Central memory CD8-positive, alpha-beta T cell (primary cell): ENCODE data around the gene FRAT2.
A peak's percentile ranks its signal among the peaks of the same experiment; 100 is the strongest.

Experiments used
- ATAC-seq: fragments of 150-1000 bp; cut with Tn5 transposase; replicated peaks from 2 replicates; pipeline ENCODE4 v1.10.0; 2022; ENCODE audit warnings: mild to moderate bottlenecking, moderate FRiP score, moderate number of reproducible peaks; ENCODE audit not compliant: poor library complexity, severe bottlenecking; ENCODE audit errors: extremely low read depth
- DNase-seq, 2 donors: peaks; one replicate each; pipeline ENCODE4 v3.0.0; 2021; ENCODE audit warnings: low spot score in 2 of 2
- H3K27ac Mint-ChIP-seq: one replicate; pipeline ENCODE4 v1.8.0; 2022; ENCODE audit warnings: low read depth, mild to moderate bottlenecking, moderate library complexity, mixed read lengths
- H3K27me3 Mint-ChIP-seq: one replicate; pipeline ENCODE4 v1.8.0; 2022; ENCODE audit warnings: mixed read lengths
- H3K36me3 Mint-ChIP-seq: one replicate; pipeline ENCODE4 v1.8.0; 2022; ENCODE audit warnings: mild to moderate bottlenecking, moderate library complexity, mixed read lengths; ENCODE audit not compliant: insufficient read depth
- H3K4me1 Mint-ChIP-seq: one replicate; pipeline ENCODE4 v1.8.0; 2022; ENCODE audit warnings: mixed read lengths
- H3K4me3 Mint-ChIP-seq: one replicate; pipeline ENCODE4 v1.8.0; 2022; ENCODE audit warnings: mild to moderate bottlenecking, moderate library complexity, mixed read lengths
- H3K9me3 Mint-ChIP-seq: one replicate; pipeline ENCODE4 v1.8.0; 2022; ENCODE audit warnings: mixed read lengths

FRAT2 gene, protein sequence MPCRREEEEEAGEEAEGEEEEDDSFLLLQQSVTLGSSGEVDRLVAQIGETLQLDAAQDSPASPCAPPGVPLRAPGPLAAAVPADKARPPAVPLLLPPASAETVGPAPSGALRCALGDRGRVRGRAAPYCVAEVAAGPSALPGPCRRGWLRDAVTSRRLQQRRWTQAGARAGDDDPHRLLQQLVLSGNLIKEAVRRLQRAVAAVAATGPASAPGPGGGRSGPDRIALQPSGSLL

DNA sequence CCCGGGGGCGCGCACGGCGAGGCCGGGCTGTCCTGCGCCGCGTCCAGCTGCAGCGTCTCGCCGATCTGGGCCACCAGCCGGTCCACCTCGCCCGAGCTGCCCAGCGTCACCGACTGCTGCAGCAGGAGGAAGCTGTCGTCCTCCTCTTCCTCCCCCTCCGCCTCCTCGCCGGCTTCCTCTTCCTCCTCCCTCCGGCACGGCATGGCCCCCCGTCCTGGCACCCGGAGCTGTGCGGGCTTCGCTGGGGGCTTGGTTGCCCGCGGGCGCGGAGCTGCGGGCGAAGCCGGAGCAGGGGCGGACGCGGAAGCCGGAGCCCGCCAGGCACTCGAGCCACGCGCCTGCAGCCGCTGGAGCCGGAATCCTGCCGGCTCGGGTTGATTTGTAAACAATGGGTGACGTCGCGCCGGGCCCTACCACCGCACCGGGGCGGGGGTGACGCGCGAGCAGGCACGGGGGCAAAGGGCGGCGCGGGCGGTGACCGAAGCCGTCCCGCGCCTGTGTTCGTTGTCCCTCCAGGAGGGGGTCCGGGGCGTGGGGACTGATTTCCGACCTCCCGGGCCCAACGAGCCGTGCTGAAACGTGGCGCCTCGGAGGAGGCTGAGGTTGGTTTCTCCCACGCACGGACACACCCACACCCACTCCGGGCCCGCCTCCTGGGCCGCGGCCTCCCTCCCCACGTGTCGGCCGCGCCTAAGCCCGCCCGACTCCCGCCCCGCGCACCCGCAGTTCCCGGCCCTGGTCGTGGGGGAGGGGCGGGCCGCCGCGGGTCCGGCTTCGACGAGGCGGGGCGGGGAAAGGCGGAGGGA, at the start of gene FRAT2:
TSS of gene FRAT2 (minus strand) at position 360 of the 806 bp plus-strand sequence. CDS start at position 203, 157 bp downstream.
- Mint-ChIP-seq H3K36me3 (peaks cover 15% of the 10 kb centered on the region), H3K4me1 (peaks cover 34% of the 10 kb centered on the region)
- peak; percentile 85 to 87 for DNase-seq

DNA sequence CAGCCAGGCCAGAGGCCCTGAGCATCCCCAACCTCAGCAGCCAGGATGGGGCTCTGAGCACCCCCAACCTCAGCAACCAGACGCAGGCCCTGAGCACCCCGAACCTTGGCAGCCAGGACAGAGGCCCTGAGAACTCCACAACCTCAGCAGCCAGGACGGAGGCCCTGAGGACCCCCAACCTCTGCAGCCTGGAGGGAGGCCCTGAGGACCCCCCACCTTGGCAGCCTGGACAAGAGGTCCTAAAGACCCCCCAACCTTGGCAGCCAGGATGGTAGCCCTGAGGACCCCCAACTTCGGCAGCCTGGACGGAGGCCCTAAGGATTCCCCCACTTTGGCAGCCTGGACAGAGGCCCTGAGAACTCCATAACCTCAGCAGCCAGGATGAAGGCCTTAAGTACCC, 49.6 kb upstream of the FRAT2 start:
- Mint-ChIP-seq H3K9me3 (no peaks in the 10 kb centered on the region), H3K4me1 (no peaks in the 10 kb centered on the region), H3K36me3 (peaks cover 27% of the 10 kb centered on the region), H3K27me3 (no peaks in the 10 kb centered on the region), H3K27ac (no peak overlapping the region), H3K4me3 (no peak overlapping the region)
- DNase-seq: no peak
- ATAC-seq: no peak

More for the DNA sequence above, at the start of gene FRAT2:
- Mint-ChIP-seq H3K27ac (peak within 1 kb of the TSS; percentile 89), H3K4me3 (peak within 1 kb of the TSS; percentile 93), H3K9me3 (no peaks in the 10 kb centered on the region), H3K27me3 (no peaks in the 10 kb centered on the region)
- ATAC-seq: peak; percentile 86

DNA sequence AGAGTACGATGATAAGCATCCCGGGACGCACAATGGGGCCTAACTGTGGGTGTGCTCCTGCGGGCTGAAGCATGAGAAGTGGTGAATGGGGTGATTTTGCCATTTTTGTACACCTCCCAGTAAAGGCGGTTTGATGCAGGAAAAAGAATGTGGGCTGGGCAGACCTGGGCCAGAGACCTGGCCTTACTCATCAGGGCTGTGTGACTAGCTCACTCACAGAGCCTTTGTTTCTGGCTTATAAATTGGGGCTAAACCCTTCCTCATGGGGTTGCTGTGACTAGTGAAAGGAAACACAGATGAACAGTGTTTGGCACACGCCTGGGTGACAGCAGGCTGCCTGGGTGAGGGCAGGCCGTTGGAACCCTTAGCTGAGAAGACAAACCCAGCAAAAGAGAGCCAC, 48.6 kb upstream of the FRAT2 start:
- no peak for DNase-seq
- peaks cover 21% of the 10 kb centered on the region for H3K36me3 Mint-ChIP-seq

DNA sequence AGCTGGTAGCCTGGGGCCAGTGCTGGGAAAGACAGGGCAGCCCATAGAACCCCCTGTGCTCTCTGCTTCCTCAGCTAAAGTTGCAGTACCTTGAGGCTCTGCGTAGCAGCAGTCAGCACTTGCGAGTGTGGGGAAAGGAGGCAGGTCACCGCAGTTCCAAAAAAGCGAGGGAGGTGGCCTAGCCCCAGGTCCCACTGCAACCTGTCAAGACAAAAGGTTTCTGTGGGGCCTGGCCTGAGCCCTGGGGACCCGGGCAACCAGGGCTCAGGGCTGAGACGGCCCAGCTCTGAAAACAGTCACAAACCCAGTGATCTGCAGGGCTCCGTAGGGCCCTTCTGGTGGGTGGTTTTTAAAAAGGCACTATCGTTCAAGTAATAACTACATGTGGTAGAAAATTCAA, 47.1 kb upstream of the FRAT2 start:
- ATAC-seq (no peak), DNase-seq (no peak)
- Mint-ChIP-seq H3K4me1 (no peaks in the 10 kb centered on the region), H3K27me3 (no peaks in the 10 kb centered on the region), H3K4me3 (no peak overlapping the region), H3K36me3 (peaks cover 20% of the 10 kb centered on the region), H3K27ac (no peak overlapping the region), H3K9me3 (no peaks in the 10 kb centered on the region)

More for the DNA sequence above, 48.6 kb upstream of the FRAT2 start:
- H3K27me3 Mint-ChIP-seq: no peaks in the 10 kb centered on the region
- H3K4me3 Mint-ChIP-seq: no peak overlapping the region
- H3K9me3 Mint-ChIP-seq: no peaks in the 10 kb centered on the region
- ATAC-seq: no peak
- no peaks in the 10 kb centered on the region for H3K4me1 Mint-ChIP-seq
- no peak overlapping the region for H3K27ac Mint-ChIP-seq

DNA sequence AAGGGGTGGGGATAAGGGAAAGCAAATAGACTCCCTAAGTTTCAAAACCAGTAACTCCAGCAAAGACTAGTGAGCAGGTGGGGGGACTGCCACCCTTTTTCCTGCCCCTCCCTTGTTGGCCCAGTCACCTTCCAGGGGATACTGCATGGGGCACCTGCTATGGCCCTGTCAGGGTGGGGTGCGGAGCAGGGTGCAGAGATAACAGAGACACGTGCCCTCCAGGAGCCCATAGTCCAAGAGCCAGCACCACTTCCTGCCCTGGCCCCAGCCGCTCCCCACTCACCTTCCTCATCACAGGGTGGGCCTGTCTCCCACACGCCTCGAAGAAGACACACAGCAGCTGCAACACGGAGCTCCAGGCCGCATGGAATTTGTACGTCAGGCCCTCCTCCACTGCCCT, 46.0 kb upstream of the FRAT2 start:
- Mint-ChIP-seq H3K4me3 (no peak overlapping the region), H3K27me3 (no peaks in the 10 kb centered on the region), H3K9me3 (no peaks in the 10 kb centered on the region), H3K4me1 (no peaks in the 10 kb centered on the region), H3K36me3 (peaks cover 20% of the 10 kb centered on the region), H3K27ac (no peak overlapping the region)
- ATAC-seq (no peak), DNase-seq (no peak)

DNA sequence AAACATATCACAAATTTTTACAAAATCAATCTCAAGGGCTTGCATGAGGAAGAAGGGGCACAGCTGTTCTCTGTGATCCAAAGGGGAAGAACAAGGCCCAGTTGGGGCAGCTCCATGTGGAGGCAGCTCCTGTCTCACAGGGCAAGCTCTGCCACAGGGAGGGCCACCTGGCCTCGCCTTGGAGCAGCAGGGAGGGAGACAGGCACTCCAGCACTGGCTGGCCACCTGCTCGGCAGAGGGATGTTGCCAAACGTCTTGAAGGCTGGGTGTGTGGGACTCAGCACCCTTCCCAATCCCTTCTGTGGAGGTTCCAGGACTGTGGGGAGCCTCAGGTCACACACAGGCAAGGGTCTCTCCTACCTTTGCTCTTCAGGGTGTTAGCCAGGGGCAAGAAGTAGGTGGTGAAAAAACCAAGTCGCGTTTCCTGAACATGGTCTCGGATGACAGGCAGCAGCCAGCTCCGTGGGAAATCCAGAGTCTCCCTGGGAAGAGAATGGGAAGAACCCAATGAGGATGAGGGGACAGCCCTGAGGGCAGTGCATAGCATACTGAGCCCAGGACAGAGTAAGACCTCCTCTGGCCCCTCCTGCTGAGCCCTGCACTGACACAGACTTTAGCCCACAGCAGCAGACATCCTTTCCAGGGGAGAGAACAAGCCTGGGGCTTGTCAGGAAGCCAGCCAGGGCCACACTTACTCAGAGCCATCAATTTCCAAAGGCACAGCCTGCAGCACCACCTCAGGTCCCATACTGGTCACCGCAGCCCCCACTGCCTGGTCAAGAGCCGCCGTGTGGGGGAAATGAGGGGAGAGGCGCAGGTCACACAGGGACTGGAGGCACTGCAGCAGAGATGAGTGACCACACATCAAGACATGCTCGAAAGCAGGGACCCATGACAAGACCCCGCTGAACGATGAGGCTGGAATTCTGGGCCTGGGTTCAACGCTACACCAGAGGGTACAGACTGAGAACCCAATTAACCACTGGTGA, 44.7 kb upstream of the FRAT2 start:
- no peaks in the 10 kb centered on the region for H3K9me3 Mint-ChIP-seq
- ATAC-seq: no peak
- DNase-seq: no peak
- H3K36me3 Mint-ChIP-seq: peaks cover 19% of the 10 kb centered on the region
- no peak overlapping the region for H3K27ac Mint-ChIP-seq
- H3K4me3 Mint-ChIP-seq: no peak overlapping the region
- no peaks in the 10 kb centered on the region for H3K27me3 Mint-ChIP-seq
- no peaks in the 10 kb centered on the region for H3K4me1 Mint-ChIP-seq

DNA sequence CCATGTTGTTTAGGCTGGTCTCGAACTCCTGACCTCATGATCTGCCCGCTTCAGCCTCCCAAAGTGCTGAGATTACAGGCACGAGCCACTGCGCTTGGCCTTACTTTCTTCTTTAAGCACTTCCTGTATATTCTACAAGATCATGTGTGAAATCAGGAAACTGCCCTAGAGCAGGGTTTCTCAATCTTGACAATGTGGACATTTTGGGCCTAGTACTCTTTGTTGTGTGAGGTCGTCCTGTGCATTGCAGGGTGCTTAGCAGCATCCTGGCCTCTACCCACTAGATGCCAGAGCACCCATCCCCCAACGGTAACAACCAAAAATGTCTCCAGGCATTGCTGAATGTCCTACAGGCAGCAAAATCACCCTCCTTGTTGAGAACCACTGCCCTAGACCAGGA, 41.9 kb upstream of the FRAT2 start:
- no peak overlapping the region for H3K4me3 Mint-ChIP-seq
- no peak overlapping the region for H3K27ac Mint-ChIP-seq

DNA sequence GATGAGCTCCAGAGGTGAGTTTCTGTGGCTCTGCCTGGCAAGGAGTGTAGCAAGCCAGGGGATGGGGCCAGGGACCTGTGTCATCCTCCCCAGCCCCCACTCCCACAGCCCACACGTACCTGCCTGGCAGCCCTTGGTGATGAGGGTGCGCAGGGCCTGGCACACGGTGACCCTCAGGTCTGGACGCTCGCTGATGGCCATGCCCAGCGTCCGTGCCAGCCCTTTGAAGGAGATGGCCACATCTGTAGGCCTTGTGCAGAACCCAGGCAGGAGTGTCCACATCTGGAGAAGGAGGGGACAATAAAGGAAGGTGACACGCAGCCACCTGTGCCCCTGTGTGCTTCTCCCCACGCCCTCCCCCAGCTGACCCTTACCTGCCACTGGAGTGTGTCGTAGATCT, 38.9 kb upstream of the FRAT2 start:
- no peak for DNase-seq
- no peak for ATAC-seq
- no peak overlapping the region for H3K27ac Mint-ChIP-seq
- H3K4me1 Mint-ChIP-seq: no peaks in the 10 kb centered on the region
- H3K27me3 Mint-ChIP-seq: no peaks in the 10 kb centered on the region
- no peak overlapping the region for H3K4me3 Mint-ChIP-seq
- H3K9me3 Mint-ChIP-seq: no peaks in the 10 kb centered on the region
- peaks cover 20% of the 10 kb centered on the region for H3K36me3 Mint-ChIP-seq

More for the DNA sequence above, 41.9 kb upstream of the FRAT2 start:
- Mint-ChIP-seq H3K4me1 (no peaks in the 10 kb centered on the region), H3K27me3 (no peaks in the 10 kb centered on the region), H3K36me3 (peaks cover 21% of the 10 kb centered on the region), H3K9me3 (no peaks in the 10 kb centered on the region)
- ATAC-seq (no peak), DNase-seq (no peak)

DNA sequence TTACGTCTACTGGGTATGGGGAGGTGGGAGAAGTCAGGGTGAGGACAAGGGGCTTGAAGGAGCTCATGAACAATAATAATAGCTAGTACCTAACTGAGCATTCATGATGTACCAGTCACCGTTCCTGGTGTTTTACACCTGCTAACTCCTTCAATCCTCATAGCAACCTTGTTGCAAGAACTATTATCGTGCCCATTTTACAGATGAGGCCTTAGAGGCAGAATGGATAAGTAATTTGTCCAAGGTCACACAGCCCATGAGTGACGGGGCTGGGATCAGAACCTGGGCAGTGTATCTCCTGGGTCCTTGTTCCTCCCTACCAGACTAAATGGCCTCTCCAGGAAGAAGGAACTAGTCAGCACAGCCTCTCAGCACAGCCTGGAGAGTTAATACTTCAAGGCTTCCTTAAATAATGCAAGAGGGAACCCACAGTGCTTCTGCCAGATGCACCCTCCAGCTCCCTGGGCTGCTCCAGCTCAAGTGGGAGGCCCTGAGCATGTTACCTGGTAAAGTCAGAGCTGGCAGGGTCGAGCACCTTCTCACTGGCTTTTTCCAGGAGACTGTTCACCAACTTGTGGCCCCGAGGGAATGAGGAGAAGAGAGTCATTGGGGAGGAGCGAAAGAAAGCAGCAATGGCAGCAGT, 37.8 kb upstream of the FRAT2 start:
- no peak for ATAC-seq
- Mint-ChIP-seq H3K9me3 (no peaks in the 10 kb centered on the region), H3K27me3 (no peaks in the 10 kb centered on the region), H3K27ac (no peak overlapping the region), H3K4me1 (no peaks in the 10 kb centered on the region), H3K36me3 (peaks cover 16% of the 10 kb centered on the region), H3K4me3 (no peak overlapping the region)
- no peak for DNase-seq

DNA sequence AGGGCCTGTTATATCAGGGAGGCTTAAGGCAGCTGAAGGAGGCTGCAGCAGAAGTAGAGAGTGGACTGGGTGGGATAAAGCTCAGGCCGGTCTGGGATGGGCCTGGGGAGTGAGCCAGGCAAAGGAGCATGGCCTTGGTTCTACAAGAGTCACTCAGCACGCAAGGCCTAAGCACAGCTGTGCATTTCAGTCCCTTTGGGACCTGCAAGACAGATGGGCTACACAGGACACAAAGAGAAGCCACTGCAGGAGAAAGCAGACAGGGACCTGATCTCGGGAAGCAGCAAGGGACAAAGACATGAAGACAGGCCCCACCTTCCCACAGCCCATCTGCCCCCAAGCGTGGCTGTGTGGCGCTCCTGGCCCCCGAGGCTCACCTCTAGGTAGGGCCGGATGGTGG, 37.2 kb upstream of the FRAT2 start:
- H3K4me3 Mint-ChIP-seq: no peak overlapping the region
- no peak for DNase-seq
- no peak overlapping the region for H3K27ac Mint-ChIP-seq
- H3K36me3 Mint-ChIP-seq: peaks cover 13% of the 10 kb centered on the region
- H3K4me1 Mint-ChIP-seq: no peaks in the 10 kb centered on the region
- ATAC-seq: no peak
- no peaks in the 10 kb centered on the region for H3K9me3 Mint-ChIP-seq
- H3K27me3 Mint-ChIP-seq: no peaks in the 10 kb centered on the region

DNA sequence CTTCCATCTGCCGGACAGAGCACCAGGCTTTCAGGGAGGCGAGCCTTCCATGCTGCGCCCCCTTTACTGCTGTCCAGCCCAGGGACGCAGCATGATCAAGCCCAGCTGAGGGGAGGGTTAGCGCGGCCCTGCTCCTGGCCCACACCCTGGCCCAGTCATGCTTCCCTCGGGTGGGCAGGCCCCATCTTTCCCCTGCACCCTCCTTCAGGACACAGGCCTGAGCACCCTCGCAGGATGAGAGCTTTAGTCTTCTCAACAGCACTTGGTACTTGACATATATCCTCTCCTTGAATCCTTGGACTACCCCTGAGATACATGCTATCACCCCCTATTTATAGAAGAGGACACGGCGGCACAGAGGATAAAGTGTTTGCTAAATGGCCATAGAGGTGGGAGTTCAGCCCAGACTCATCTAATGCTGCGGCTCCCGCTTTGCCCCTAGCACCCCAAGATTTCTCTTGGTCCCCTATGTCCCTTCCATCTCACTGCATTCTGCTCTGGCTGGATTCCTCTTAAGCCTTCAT, 32.7 kb upstream of the FRAT2 start:
- no peak overlapping the region for H3K27ac Mint-ChIP-seq
- no peak for DNase-seq
- no peaks in the 10 kb centered on the region for H3K9me3 Mint-ChIP-seq
- H3K4me3 Mint-ChIP-seq: no peak overlapping the region
- H3K36me3 Mint-ChIP-seq: peaks cover 17% of the 10 kb centered on the region
- H3K4me1 Mint-ChIP-seq: no peaks in the 10 kb centered on the region
- ATAC-seq: no peak
- no peaks in the 10 kb centered on the region for H3K27me3 Mint-ChIP-seq

DNA sequence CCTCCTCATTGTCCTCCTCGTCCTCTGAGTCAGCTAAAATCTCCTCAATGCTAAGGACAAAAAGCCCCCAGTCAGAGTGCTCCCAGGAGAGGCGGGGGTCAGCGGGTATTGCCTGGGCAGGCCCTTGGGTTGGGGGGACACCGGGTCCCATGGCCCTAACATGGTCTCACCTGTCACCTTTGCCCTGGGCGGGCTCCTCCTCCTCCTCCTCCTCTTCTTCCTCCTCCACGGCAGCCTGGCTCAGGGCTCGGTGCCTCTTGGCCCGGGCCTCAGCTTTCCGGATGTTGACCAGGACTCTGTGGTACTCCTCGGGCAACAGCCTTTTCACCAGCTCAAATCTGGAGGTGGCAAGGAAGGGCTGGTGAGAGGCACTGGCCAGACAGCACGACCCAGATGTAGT, 32.0 kb upstream of the FRAT2 start:
- no peaks in the 10 kb centered on the region for H3K9me3 Mint-ChIP-seq
- H3K4me3 Mint-ChIP-seq: no peak overlapping the region
- no peaks in the 10 kb centered on the region for H3K27me3 Mint-ChIP-seq
- peaks cover 16% of the 10 kb centered on the region for H3K36me3 Mint-ChIP-seq
- no peak for DNase-seq
- H3K4me1 Mint-ChIP-seq: no peaks in the 10 kb centered on the region
- ATAC-seq: no peak
- H3K27ac Mint-ChIP-seq: peak overlapping the region; percentile 38
